GM18909 (cell line): ENCODE measurements around the gene CDKN2B-AS1.
"Not testable (repeated sequence)": the region's sequence is repeated elsewhere in the genome, so short reads cannot be mapped to it uniquely, and the experiment has no call there.

Experiments
- ATAC-seq: cut with Tn5 transposase; IDR thresholded peaks from one replicate; pipeline ENCODE4 v1.9.1; 2021; ENCODE audit warnings: mild to moderate bottlenecking; ENCODE audit not compliant: unreplicated experiment, poor library complexity

The CDKN2B-AS1 gene

GRCh38 chr9:22041344-22041743 lies 46.8 kb downstream of the CDKN2B-AS1 start:
- ATAC-seq: no peak

DNA sequence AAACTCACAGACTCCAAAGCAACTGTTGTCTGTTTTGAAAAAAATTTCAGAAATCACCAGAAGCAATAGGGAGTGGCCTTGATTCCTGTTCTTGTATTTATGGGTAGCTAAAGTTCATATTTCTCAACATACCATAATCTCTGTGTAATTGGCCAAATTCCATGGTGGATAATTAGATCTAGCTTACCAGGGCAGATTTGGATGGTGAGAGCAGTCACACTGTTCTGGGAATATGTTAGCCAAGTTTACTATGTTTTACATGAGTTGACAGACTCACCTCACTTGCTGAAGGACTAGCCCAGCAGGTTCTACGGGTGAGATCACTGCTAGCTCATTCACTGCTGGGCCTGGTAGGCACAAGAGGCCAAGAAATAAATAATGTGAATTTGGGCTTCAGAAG lies 47.2 kb downstream of the CDKN2B-AS1 start:
- ATAC-seq: no peak

GRCh38 chr9:22043928-22044327 lies 49.3 kb downstream of the CDKN2B-AS1 start:
- no peak for ATAC-seq

- no peak for ATAC-seq
Measured at GRCh38 chr9:22044583-22044982, 50.0 kb downstream of the CDKN2B-AS1 start.

- ATAC-seq: no peak
Measured at GRCh38 chr9:22045423-22045822, 50.8 kb downstream of the CDKN2B-AS1 start.

DNA sequence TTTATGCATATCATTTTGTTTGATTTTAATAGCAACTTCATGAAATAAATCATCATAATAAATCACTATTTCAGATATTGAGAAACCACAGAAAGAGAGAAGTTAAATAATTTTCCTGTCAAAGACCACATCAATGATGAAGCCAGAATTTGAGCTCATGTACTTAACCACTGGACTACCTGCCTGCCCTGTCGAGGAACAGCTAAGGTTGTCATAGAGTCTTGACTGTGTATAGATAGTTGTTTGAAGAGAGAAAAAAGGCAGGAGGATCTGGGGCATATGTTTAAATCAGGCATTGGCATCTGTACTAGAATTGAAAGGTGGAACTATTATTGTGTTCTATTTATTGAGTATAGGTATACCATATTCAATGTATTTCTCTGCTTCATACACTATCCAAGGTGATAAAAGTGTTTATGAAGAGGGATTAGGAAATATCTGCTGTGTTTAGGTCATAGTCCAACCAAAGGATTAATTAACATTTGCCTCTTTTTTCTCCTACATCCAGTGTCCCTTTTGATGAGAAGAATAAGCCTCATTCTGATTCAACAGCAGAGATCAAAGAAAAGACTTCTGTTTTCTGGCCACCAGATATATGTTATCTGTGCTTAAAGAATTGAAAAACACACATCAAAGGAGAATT lies 51.8 kb downstream of the CDKN2B-AS1 start:
- no peak for ATAC-seq

GRCh38 chr9:22047596-22047995 lies 53.0 kb downstream of the CDKN2B-AS1 start:
- no peak for ATAC-seq

DNA sequence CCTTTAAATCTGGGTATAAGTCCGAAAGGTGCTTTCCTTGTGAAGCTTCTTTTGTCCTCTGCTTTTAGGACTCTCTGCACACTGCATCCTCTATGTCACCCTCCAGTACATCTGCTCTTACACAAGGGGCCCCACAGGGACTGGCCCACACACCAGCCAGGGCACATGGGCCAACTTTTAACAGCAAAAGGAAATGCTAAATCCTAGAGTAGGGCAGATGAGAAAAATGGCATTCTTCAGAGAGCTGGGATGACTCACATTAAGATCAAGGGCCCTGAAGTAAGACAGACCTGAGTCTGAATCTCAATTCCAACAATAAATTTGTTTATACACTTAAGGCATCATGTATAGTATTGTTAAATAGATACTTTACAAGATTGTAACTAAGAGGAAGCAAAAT lies 54.8 kb downstream of the CDKN2B-AS1 start:
- no peak for ATAC-seq

DNA sequence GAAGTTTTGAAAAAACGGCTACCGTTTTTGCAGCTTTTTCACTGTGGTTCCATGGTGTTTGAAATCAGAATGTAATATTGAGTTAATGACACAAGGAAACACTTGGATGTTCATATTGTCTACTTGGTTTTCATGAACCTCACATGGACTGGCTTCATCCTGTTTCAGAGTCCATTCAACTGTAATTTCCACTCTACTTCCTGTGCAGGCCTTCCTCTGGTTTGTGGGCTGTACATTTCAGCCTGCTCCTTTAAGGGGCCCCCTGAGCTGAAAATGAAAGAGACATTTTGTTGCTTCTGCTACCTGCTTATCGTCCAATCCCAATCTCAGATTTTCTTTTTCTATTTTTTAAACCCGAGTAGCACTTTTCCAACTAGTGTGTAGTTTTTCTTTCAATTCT lies 56.3 kb downstream of the CDKN2B-AS1 start:
- peak; percentile 81 for ATAC-seq

DNA sequence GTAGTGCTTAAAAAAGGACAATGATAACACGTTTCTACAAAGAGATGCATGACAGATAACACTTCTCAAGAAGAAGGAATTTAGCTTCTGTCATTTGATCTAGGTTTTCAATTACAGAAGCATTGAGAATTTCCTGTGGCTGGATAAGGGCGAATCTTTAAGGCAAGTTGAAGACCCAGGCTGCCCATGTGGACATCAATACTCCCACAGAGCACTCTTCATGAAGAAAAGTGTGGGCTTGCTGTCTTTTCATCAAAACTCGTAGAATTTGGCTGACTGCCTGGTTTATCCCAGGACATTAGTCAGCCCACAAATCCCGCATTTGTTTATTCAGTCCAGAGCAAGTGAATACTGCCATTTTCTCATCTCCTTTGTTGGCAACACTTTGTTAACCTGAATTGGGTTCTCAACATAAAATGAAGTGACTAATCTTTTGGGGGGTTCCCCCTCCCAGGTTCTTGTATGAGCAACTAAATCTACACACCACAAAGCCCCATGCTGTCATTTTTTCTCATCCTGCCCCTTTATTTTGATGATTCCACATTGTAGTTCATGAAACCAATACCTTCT lies 57.9 kb downstream of the CDKN2B-AS1 start:
- peak; percentile 40 for ATAC-seq

DNA sequence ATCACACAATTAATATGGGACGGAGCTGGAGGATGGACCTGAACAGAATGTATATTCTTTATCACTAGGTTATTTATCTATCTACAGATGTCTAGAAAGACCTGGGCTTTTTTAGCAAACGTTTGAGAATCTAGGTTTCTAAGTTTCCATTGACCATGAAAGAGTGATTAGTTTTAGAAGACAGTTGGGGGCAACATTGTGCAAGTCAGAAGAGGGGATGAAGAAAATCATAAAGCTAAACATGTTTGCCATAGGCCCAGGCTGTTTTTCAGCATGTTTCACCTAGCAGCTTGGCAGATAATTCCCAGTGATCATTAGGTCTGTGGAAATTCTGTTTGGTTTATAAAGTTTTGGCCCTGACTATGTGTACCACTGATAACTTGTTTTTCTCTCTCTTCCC lies 58.6 kb downstream of the CDKN2B-AS1 start:
- ATAC-seq: no peak

GRCh38 chr9:22054076-22054475 lies 59.5 kb downstream of the CDKN2B-AS1 start:
- ATAC-seq: no peak

DNA sequence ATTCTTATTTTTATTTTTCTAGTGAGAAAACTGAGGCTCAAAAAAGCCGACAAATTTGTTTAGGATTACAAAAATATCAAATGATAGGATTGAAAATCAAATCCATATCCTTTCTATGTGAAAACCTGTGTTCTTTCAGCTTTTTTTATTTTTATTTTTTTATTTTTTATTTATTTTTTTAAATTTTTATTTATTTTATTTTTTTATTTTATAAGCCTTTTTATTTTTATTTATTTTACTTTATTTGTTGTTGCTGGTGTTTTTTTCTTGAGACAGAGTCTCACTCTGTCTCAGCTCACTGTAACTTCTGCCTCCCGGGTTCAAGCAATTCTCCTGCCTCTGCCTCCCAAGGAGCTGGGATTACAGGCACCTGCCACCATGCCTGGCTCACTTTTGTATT lies 59.9 kb downstream of the CDKN2B-AS1 start:
- no peak for ATAC-seq

- ATAC-seq: no peak
Measured at GRCh38 chr9:22055090-22055489, 60.5 kb downstream of the CDKN2B-AS1 start.

DNA sequence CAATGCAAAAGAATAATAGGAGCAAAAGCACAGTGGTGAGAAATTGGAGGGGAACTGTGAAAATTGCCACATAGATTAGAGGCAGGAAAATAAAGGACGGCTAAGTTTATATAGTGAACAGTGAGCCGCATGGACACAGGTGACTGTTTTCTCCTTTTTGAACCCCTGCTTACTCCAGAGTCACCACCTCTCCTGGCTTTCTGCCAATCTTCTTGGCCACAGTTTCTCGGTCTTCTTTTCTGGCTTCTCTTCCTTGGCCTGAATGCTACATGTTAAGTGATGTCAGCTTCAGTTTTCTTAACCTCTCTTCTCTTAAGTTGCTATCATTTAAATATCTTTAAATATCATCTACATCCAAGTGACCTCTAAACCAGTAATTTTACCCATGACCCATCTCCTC lies 61.8 kb downstream of the CDKN2B-AS1 start:
- no peak for ATAC-seq

GRCh38 chr9:22057972-22058371 lies 63.4 kb downstream of the CDKN2B-AS1 start:
- ATAC-seq: not testable (repeated sequence)

GRCh38 chr9:22060831-22061383 lies 66.3 kb downstream of the CDKN2B-AS1 start:
- ATAC-seq: no peak

DNA sequence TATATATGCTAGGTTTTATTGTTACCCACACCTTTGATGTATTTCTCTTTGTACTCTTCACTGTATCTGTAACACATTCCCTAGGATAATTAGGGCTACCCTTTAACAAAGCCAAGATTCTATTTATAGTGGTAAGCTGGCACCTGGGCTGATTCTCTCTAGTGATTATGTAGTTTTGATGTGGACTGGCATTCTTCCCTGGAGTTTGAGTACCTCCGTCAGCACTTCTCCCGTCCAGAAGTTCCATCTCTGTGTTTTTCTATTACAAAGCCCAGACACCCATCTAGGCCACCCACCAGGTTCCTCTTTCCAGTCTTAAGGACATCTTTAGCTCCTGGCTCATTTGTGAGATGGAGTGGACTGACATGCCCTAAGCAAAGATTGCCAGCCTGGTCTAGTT lies 70.4 kb downstream of the CDKN2B-AS1 start:
- ATAC-seq: no peak

GRCh38 chr9:22065431-22066200 lies 71.0 kb downstream of the CDKN2B-AS1 start:
- no peak for ATAC-seq

GRCh38 chr9:22067196-22067595 lies 72.6 kb downstream of the CDKN2B-AS1 start:
- ATAC-seq: no peak

DNA sequence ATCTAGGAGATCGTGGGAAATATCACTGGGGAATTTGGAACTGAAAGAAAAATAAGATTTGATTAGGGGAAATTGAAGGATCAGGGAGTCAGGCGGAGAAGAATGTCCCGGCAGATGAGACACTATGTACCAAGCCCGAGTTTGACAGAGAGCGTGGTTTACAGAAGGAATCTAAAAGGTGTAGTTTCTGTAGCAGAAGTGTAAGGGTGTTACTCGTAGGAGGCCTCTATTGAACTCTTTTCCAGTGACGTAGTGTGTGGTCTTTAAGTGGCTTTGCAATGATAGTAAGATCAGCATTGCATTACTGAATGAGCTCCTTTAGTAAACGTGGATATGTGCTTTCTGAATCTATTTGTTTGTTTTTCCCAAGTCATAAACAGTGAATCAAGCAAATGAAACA lies 73.8 kb downstream of the CDKN2B-AS1 start:
- no peak for ATAC-seq
